COR-L47 (cell line): ENCODE data around the gene LHFPL3.

Experiments used
- DNase-seq: peaks from one replicate; lab custom pipeline; 2025; lab: John Stamatoyannopoulos, UW

The LHFPL3 gene

GRCh38 chr7:104800307-104800706 is 471.9 kb downstream of the LHFPL3 start:
- no peak for DNase-seq

- DNase-seq, result no peak
Measured at GRCh38 chr7:104801022-104801421, 472.6 kb downstream of the LHFPL3 start.

DNA sequence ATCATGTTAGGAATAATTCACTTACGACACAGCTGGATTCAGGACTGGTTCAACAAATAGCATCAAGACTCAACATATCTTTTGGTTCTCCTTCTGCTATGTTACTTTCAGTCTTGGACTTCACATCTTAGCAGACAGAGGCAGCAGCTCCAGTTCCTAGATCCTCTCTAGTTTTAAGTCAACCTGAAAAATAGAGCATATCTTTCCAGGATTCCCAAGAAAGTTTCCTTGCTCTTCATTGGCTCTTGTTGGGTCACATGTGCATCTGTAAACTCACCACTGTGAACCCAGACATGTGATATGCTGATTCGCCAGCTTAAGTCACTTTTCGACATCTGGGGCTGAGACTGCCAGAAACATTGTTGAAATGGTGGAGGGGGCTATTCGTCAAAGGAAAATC is 475.5 kb downstream of the LHFPL3 start:
- no peak for DNase-seq

GRCh38 chr7:104804696-104805095 is 476.3 kb downstream of the LHFPL3 start:
- DNase-seq, result no peak

DNA sequence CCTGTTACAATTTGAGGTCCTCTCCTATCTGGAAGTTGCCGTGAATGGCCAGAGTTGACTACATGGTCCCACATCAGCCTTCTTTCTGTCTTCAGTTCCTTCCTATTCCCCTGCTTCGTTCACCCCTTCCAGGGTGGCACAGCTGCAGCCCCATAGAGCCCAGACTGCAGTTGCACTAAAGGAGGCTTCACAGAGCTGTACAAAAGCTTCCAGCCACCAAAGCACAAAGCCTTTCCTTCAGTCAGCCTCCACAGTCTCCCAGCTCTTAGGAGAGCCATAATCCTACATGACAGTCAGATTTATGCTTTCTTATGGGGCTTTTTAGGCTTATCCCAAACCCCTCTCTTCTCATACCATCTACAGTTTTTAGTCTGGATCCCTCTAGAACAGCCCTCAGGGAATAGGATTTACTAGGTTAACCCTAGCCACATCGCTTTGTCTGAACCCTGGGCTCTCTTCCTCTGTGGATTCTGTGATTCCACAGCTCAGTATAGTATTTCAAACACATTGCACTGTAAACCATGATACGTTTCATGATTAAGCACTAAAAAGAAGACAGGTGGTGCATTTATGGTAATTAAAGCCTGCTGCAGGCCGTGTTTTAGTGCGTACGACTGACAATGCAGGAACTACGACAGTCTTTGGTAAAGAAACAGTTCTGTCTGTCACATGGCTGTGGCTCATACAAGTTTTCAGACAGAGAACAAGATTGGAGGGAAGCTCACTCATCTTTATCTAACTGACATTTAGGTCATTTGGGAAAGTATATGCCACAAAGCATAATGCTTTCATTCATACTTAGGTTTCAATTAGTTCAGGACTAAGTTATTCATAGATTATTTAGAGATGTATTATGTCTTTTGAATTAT is 477.3 kb downstream of the LHFPL3 start:
- DNase-seq, result no peak

GRCh38 chr7:104807671-104808070 is 479.3 kb downstream of the LHFPL3 start:
- no peak for DNase-seq

DNA sequence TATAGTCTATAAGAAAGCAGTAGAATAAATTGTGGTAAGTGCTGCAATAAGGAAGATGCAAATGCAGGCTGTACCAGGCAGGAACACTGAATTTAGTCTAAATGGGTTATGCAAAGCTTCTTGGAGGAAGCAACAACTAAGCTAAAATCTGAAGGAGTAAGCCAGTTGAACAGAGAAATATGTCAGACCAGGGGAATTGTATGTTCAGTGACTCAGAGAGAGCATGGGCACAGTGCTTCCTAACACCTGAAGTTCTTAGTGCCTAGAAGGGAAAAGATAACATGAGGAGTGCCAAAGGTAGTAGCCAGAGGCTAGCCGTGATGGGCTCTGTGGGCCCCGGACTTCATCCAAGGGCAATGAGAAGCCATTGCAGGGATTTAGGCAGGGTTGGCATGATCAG is 481.5 kb downstream of the LHFPL3 start:
- no peak for DNase-seq

GRCh38 chr7:104814126-104814525 is 485.7 kb downstream of the LHFPL3 start:
- DNase-seq, result no peak

DNA sequence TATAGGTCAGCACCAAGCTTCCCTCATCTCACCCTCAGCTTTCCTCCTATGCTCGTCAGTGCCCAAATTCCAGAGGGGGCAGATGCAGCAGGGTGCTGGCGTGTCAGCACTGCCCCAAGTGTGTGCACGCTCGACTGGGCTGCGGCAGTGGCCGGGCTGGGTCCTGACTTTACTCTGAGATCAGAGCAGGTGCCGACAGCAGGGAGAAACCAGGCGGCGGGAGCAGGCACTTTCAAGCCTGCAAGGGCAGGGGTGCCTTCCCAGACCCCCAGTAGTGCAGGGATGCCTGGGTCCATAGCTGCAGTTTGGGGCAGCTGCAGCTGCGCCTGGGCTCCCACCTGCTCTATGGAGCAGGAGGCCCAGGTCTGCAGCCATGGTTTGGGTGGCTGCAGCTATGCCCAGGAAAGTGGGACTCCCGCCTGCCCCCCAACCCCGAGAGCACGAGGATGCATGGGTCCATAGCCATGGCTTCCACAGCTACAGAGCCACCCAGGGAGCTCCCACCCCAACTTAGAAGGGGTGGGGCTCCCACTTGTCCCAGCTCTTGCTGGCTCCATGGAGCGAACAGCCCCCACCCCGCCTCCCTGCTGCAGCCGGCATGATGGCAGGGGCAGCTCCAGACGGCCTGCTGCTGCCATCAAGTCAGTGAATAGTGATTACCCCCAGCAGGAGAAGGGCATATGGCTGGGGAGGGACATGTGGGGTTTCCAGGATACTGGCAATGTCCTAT is 486.4 kb downstream of the LHFPL3 start:
- no peak for DNase-seq

DNA sequence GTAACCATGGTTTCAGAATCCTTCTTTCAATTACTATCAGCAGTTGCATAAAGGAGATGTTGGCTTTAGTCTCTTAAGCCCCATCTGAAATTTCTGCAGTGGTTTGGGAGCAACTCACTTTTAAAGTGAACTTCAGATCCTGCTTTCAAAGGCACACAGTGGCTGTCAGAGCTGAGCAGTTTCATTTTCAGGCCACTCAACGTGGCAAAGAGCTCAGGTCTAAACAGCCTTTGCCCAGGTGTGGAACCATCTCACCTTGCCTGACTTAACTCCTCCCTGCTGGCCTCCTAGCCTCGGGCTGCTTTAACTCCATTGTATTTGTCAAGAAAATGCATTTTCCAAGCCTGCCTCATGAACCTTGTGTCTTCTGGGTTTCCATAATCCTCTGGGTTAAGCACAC is 488.1 kb downstream of the LHFPL3 start:
- no peak for DNase-seq

GRCh38 chr7:104818961-104819880 is 490.8 kb downstream of the LHFPL3 start:
- no peak for DNase-seq

GRCh38 chr7:104820836-104821535 is 492.6 kb downstream of the LHFPL3 start:
- no peak for DNase-seq

DNA sequence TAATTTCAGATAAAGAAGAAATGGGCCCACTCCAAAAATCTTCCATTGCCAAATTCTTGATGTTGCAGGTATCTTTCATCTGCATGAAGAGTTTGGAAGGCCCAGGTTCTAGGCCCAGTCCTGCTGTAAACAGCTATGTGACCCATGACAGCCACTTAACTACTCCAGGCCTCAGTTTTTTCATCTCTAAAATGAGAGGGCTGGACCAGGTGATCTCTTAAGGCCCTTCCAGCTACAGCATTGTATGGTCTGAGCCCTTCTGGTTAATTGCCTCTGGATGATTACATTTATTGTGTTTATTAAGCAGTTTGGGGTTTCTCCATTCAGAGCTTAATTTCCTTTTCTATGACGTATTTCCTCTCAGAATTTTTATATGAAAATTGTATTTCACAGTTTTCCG is 494.8 kb downstream of the LHFPL3 start:
- no peak for DNase-seq

DNA sequence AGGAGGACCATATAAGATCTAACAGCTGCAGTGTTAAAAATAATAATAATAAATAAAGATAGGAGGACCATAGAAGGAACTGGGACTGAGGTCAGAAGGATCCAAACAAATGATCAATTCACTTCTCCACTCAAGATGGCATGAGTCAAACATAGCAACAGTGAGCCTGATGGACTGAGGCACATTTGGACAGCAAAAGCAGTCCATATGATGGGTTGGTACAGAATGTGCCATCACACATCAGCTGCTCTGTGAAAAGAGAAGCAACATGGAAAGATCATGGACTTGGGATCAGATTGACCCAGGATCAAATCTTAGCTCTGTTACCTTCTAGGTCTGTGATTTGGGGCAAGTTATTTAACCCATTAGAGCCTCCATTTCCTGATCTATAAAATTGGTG is 496.7 kb downstream of the LHFPL3 start:
- no peak for DNase-seq

- no peak for DNase-seq
Measured at GRCh38 chr7:104826135-104826534, 497.7 kb downstream of the LHFPL3 start.

DNA sequence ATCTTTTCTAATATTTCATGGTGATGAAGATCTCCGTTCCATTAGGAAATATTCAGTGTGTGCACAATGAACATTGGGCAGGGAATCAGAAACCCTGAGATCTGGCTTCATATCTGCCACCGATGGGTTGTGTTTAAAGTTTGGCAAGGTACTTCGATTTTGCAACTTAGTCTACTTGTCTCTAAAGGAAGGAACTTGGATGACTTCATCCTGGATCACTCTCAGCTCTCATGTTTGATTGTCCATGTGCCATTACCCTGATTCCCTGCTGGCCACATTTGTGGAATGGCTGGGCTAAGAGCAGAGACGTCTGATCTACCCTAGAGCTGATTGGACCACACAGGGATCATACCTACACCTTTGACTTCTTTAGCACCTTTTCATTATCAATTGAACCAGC is 508.6 kb downstream of the LHFPL3 start:
- DNase-seq, result no peak

- no peak for DNase-seq
Measured at GRCh38 chr7:104838537-104839299, 510.3 kb downstream of the LHFPL3 start.

GRCh38 chr7:104839842-104840241 is 511.4 kb downstream of the LHFPL3 start:
- no peak for DNase-seq

DNA sequence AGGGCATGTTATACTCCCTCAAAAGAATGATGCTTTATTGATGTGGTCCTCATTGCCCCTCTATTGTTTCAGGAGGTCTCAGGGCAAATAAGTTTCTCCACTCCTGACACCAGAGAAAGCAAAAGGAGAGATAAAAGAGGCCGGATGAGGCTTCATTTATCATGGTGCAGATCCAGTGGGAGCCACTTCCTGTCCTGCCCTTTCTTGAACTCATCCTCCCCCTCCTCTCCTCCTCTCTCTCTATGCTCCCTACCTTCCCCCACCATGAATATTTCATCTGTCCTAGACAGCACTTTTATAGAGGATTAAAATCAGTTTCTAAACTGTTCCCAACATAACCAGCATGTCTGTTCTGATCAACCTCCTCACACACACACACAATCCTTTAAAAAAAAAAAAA is 513.4 kb downstream of the LHFPL3 start:
- DNase-seq, result no peak

GRCh38 chr7:104843198-104843597 is 514.8 kb downstream of the LHFPL3 start:
- DNase-seq, result no peak

DNA sequence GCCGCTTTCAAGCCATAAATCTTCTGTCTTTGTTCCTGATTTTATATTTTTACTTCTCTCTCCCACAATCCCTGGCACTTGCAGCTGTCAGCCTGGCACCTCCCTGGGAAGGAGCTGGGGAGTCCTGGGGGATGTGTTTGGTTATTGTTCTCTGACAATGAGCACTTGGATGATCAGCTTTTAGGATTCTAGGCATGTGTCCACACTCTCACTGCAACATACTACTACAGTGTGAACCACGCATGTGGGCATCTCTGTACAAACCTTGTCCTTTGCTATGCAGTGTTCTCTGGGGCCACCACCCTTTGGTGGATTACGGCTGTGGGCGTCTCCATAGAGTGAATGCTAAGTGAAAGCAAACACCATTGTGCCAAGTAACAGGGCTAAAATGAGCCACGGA is 517.2 kb downstream of the LHFPL3 start:
- no peak for DNase-seq
